OCI-LY1 (cell line): ENCODE results near the gene DENND1A.

ENCODE experiments used
- CTCF ChIP-seq: fragments of 200-600 bp; sonication (generic), shearing (Covaris generic); IDR thresholded peaks from 2 replicates; pipeline ENCODE4 v1.5.1; 2017; ENCODE audit warnings: mild to moderate bottlenecking, antibody characterized with exemption, low read length, moderate library complexity, mixed read lengths
- EZH2 ChIP-seq: fragments of 200-600 bp; sonication (generic), shearing (Covaris generic); IDR thresholded peaks from 2 replicates; pipeline ENCODE4 v1.8.0; 2017; ENCODE audit warnings: borderline replicate concordance, mixed run types, mild to moderate bottlenecking, antibody characterized with exemption, low read length, moderate library complexity, mixed read lengths

- TF ChIP-seq CTCF (no peak), EZH2 (no peak)
Measured at GRCh38 chr9:123597876-123598556, 331.9 kb downstream of the DENND1A start.
